ENCODE results near the gene SP2. TPM values are rescaled to one million over a fixed set of nuclear protein-coding genes. Genes with fewer than 3 reads are reported as not detected.

The SP2 gene
- total and polyA plus RNA-seq, 2 of the 13 experiments (the other 11 are each of a cell fraction or from before 2014, with no cell fraction given), result 1.4 to 4.8 TPM

GRCh38 chr17:47853616-47854015 is 42.4 kb upstream of the SP2 start (continued):
- TF ChIP-seq FOXA1 (IDR thresholded peaks at IDR 0.05), result no peak
- TF ChIP-seq FOXA1 (CRISPR knock-in tag; IDR thresholded peaks at IDR 0.05), result no peak
- no peak for TF ChIP-seq SP140L (CRISPR knock-in tag; IDR thresholded peaks at IDR 0.05; ENCODE audit: borderline replicate concordance)
- TF ChIP-seq BCL3 (CRISPR knock-in tag; IDR thresholded peaks at IDR 0.05), result no peak
- no peak for TF ChIP-seq POGK (CRISPR knock-in tag; conservative IDR thresholded peaks at IDR 0.05)
- TF ChIP-seq SMAD1 (CRISPR knock-in tag; IDR thresholded peaks at IDR 0.05; ENCODE audit: borderline replicate concordance, low read depth), result no peak
- no peak for TF ChIP-seq EP300 (IDR thresholded peaks at IDR 0.05; ENCODE audit: low read depth in 2 of 2, low read length in 2 of 2)
- no peak for TF ChIP-seq EP300 (CRISPR knock-in tag; IDR thresholded peaks at IDR 0.05; ENCODE audit: borderline replicate concordance)
- TF ChIP-seq ZSCAN5A (CRISPR knock-in tag; IDR thresholded peaks at IDR 0.05; ENCODE audit: borderline replicate concordance), result no peak

Data from HepG2 (cell line).